ENCODE data around the gene TMEM158. TPM values are rescaled to one million over a fixed set of nuclear protein-coding genes. Genes with fewer than 3 reads are reported as not detected.

The TMEM158 gene
- total RNA-seq, 4 donors from 2014 or later, result 0.97 to 4.6 (median 2.2) TPM

GRCh38 chr3:45235409-45235808, 9.3 kb upstream of the TMEM158 start:
- TF ChIP-seq EP300 (IDR thresholded peaks at IDR 0.05), result no peak
- TF ChIP-seq CTCF (IDR thresholded peaks at IDR 0.05), result no peak
- no peak for TF ChIP-seq POLR2AphosphoS5 (IDR thresholded peaks at IDR 0.05)
- TF ChIP-seq POLR2A (IDR thresholded peaks at IDR 0.05), result no peak
- 96% methylated on average over 2 of the region's 2 CpGs for WGBS

GRCh38 chr3:45234250-45234649, 8.2 kb upstream of the TMEM158 start:
- H3K27me3 ChIP-seq, result no peaks in the 10 kb centered on the region
- H3K27ac ChIP-seq, result no peak overlapping the region
- H3K9me3 ChIP-seq, result no peaks in the 10 kb centered on the region
- no peak for DNase-seq (ENCODE audit: low spot score in 2 of 2)
- TF ChIP-seq EP300 (IDR thresholded peaks at IDR 0.05), result no peak
- TF ChIP-seq CTCF (IDR thresholded peaks at IDR 0.05), result no peak
- no peak for TF ChIP-seq POLR2A (IDR thresholded peaks at IDR 0.05)
- no peak for TF ChIP-seq POLR2AphosphoS5 (IDR thresholded peaks at IDR 0.05)
- H3K4me1 ChIP-seq, result no peaks in the 10 kb centered on the region
- H3K36me3 ChIP-seq, result no peaks in the 10 kb centered on the region
- 100% methylated on average over 1 of the region's 1 CpG for WGBS
- H3K4me3 ChIP-seq, result no peak overlapping the region

More at GRCh38 chr3:45235409-45235808, 9.3 kb upstream of the TMEM158 start:
- Histone ChIP-seq H3K27me3 (no peaks in the 10 kb centered on the region), H3K27ac (no peak overlapping the region), H3K4me1 (no peaks in the 10 kb centered on the region), H3K36me3 (no peaks in the 10 kb centered on the region), H3K4me3 (no peak overlapping the region), H3K9me3 (no peaks in the 10 kb centered on the region)
- DNase-seq (ENCODE audit: low spot score in 2 of 2), result no peak

- Histone ChIP-seq H3K9me3 (no peaks in the 10 kb centered on the region), H3K4me1 (peaks cover 4% of the 10 kb centered on the region), H3K27me3 (peaks cover 4% of the 10 kb centered on the region), H3K27ac (no peak overlapping the region), H3K4me3 (no peak overlapping the region), H3K36me3 (no peaks in the 10 kb centered on the region)
- TF ChIP-seq POLR2AphosphoS5 (IDR thresholded peaks at IDR 0.05) (no peak), POLR2A (IDR thresholded peaks at IDR 0.05) (no peak), EP300 (IDR thresholded peaks at IDR 0.05) (no peak), CTCF (IDR thresholded peaks at IDR 0.05) (no peak)
- no peak for DNase-seq (ENCODE audit: low spot score in 2 of 2)
These were observed 6.4 kb upstream of the TMEM158 start for GRCh38 chr3:45232521-45232920.

- DNase-seq (ENCODE audit: low spot score in 2 of 2), result no peak
- Histone ChIP-seq H3K4me3 (no peak overlapping the region), H3K27ac (no peak overlapping the region), H3K36me3 (no peaks in the 10 kb centered on the region), H3K27me3 (peaks cover 14% of the 10 kb centered on the region), H3K9me3 (no peaks in the 10 kb centered on the region), H3K4me1 (peaks cover 24% of the 10 kb centered on the region)
- 80% methylated on average over 6 of the region's 6 CpGs for WGBS
- no peak for TF ChIP-seq CTCF (IDR thresholded peaks at IDR 0.05)
- no peak for TF ChIP-seq POLR2AphosphoS5 (IDR thresholded peaks at IDR 0.05)
- TF ChIP-seq POLR2A (IDR thresholded peaks at IDR 0.05), result no peak
- no peak for TF ChIP-seq EP300 (IDR thresholded peaks at IDR 0.05)
These were observed 1.9 kb upstream of the TMEM158 start for GRCh38 chr3:45227946-45228345.

GRCh38 chr3:45227071-45227820, 1.2 kb upstream of the TMEM158 start:
- Histone ChIP-seq H3K9me3 (no peaks in the 10 kb centered on the region), H3K27me3 (peaks cover 14% of the 10 kb centered on the region), H3K36me3 (no peaks in the 10 kb centered on the region), H3K4me3 (no peak overlapping the region), H3K4me1 (peaks cover 24% of the 10 kb centered on the region), H3K27ac (no peak overlapping the region)
- no peak for TF ChIP-seq POLR2AphosphoS5 (IDR thresholded peaks at IDR 0.05)
- TF ChIP-seq POLR2A (IDR thresholded peaks at IDR 0.05), result no peak
- no peak for TF ChIP-seq EP300 (IDR thresholded peaks at IDR 0.05)
- no peak for TF ChIP-seq CTCF (IDR thresholded peaks at IDR 0.05)
- WGBS, result 86% methylated on average over 7 of the region's 7 CpGs
- no peak for DNase-seq (ENCODE audit: low spot score in 2 of 2)
